ENCODE data around the gene NAA16. TPM values are rescaled to one million over a fixed set of nuclear protein-coding genes. Genes with fewer than 3 reads are reported as not detected.

Gene NAA16
- total and polyA plus RNA-seq, 10 of the 15 experiments (the other 5 are each of a cell fraction or from before 2014, with no cell fraction given) = 5.4 to 18.5 (median 13.2) TPM

GRCh38 chr13:41276824-41277223 lies 34.2 kb upstream of the NAA16 start:
- intact Hi-C loops (cut with micrococcal nuclease; ENCODE audit: unreplicated experiment) (no loop called here), in situ Hi-C loops (cut with MboI) (no loop called here)
- FAIRE-seq (no peak), DNase-seq (ENCODE audit: low read depth, low spot score) (no peak), ATAC-seq (no peak)
- RAD21 ChIA-PET (ENCODE audit: unreplicated experiment) = no interaction called here
- no peak overlapping the region for H3K9ac ChIP-seq (ENCODE audit: control insufficient read depth, insufficient read depth, low read length)
- H3K4me2 ChIP-seq (ENCODE audit: control insufficient read depth, insufficient read depth) = no peak overlapping the region
- no peaks in the 10 kb centered on the region for H3K79me2 ChIP-seq (ENCODE audit: control insufficient read depth, insufficient read depth, low read length)
- H2AFZ ChIP-seq (ENCODE audit: control insufficient read depth, low read depth, low read length) = no peak overlapping the region
- peaks cover 2% of the 10 kb centered on the region for H3K4me1 ChIP-seq (ENCODE audit: control insufficient read depth, insufficient read depth, low read length)
- no peak overlapping the region for H3K4me3 ChIP-seq
- no peaks in the 10 kb centered on the region; the same call in 2 of the 3 replicates for H3K9me3 ChIP-seq (replicated peaks; ENCODE audit: control insufficient read depth, insufficient read depth, low read length)
- CTCF ChIA-PET = no interaction called here
- H3K27me3 ChIP-seq (replicated peaks in 1 of 2; ENCODE audit: control insufficient read depth in 2 of 2, insufficient read depth in 2 of 2, low read length in 1 of 2) = no peaks in the 10 kb centered on the region
- POLR2A ChIA-PET = no interaction called here
- H4K20me1 ChIP-seq (ENCODE audit: control insufficient read depth, insufficient read depth) = no peaks in the 10 kb centered on the region
- SMC1A ChIA-PET (ENCODE audit: uncharacterized antibody, unreplicated experiment) = no interaction called here
- H3K27ac ChIP-seq (ENCODE audit: control insufficient read depth, insufficient read depth) = no peak overlapping the region
- BruUV-seq (replicated peaks) = no TSS peak
- no peaks in the 10 kb centered on the region for H3K36me3 ChIP-seq (ENCODE audit: control insufficient read depth in 2 of 2, insufficient read depth in 2 of 2, low read length in 1 of 2)
- no peak for TF ChIP-seq WRNIP1 (IDR thresholded peaks at IDR 0.05; ENCODE audit: borderline replicate concordance, low read depth, low read length)
- no peak for TF ChIP-seq ZNF622 (IDR thresholded peaks at IDR 0.05)
- TF ChIP-seq, protein P1, sequence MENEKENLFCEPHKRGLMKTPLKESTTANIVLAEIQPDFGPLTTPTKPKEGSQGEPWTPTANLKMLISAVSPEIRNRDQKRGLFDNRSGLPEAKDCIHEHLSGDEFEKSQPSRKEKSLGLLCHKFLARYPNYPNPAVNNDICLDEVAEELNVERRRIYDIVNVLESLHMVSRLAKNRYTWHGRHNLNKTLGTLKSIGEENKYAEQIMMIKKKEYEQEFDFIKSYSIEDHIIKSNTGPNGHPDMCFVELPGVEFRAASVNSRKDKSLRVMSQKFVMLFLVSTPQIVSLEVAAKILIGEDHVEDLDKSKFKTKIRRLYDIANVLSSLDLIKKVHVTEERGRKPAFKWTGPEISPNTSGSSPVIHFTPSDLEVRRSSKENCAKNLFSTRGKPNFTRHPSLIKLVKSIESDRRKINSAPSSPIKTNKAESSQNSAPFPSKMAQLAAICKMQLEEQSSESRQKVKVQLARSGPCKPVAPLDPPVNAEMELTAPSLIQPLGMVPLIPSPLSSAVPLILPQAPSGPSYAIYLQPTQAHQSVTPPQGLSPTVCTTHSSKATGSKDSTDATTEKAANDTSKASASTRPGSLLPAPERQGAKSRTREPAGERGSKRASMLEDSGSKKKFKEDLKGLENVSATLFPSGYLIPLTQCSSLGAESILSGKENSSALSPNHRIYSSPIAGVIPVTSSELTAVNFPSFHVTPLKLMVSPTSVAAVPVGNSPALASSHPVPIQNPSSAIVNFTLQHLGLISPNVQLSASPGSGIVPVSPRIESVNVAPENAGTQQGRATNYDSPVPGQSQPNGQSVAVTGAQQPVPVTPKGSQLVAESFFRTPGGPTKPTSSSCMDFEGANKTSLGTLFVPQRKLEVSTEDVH (IDR thresholded peaks at IDR 0.05; ENCODE audit: low read depth, partially characterized antibody) = no peak
- TF ChIP-seq, protein P2, sequence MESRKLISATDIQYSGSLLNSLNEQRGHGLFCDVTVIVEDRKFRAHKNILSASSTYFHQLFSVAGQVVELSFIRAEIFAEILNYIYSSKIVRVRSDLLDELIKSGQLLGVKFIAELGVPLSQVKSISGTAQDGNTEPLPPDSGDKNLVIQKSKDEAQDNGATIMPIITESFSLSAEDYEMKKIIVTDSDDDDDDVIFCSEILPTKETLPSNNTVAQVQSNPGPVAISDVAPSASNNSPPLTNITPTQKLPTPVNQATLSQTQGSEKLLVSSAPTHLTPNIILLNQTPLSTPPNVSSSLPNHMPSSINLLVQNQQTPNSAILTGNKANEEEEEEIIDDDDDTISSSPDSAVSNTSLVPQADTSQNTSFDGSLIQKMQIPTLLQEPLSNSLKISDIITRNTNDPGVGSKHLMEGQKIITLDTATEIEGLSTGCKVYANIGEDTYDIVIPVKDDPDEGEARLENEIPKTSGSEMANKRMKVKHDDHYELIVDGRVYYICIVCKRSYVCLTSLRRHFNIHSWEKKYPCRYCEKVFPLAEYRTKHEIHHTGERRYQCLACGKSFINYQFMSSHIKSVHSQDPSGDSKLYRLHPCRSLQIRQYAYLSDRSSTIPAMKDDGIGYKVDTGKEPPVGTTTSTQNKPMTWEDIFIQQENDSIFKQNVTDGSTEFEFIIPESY (IDR thresholded peaks at IDR 0.05) = no peak
- TF ChIP-seq HDAC6 (IDR thresholded peaks at IDR 0.05; ENCODE audit: unreplicated experiment) = no peak
- no peak for TF ChIP-seq GABPA (IDR thresholded peaks at IDR 0.05; ENCODE audit: low read depth)
- TF ChIP-seq RB1 (IDR thresholded peaks at IDR 0.05; ENCODE audit: borderline replicate concordance) = no peak
- TF ChIP-seq, protein P3, sequence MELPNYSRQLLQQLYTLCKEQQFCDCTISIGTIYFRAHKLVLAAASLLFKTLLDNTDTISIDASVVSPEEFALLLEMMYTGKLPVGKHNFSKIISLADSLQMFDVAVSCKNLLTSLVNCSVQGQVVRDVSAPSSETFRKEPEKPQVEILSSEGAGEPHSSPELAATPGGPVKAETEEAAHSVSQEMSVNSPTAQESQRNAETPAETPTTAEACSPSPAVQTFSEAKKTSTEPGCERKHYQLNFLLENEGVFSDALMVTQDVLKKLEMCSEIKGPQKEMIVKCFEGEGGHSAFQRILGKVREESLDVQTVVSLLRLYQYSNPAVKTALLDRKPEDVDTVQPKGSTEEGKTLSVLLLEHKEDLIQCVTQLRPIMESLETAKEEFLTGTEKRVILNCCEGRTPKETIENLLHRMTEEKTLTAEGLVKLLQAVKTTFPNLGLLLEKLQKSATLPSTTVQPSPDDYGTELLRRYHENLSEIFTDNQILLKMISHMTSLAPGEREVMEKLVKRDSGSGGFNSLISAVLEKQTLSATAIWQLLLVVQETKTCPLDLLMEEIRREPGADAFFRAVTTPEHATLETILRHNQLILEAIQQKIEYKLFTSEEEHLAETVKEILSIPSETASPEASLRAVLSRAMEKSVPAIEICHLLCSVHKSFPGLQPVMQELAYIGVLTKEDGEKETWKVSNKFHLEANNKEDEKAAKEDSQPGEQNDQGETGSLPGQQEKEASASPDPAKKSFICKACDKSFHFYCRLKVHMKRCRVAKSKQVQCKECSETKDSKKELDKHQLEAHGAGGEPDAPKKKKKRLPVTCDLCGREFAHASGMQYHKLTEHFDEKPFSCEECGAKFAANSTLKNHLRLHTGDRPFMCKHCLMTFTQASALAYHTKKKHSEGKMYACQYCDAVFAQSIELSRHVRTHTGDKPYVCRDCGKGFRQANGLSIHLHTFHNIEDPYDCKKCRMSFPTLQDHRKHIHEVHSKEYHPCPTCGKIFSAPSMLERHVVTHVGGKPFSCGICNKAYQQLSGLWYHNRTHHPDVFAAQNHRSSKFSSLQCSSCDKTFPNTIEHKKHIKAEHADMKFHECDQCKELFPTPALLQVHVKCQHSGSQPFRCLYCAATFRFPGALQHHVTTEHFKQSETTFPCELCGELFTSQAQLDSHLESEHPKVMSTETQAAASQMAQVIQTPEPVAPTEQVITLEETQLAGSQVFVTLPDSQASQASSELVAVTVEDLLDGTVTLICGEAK (IDR thresholded peaks at IDR 0.05; ENCODE audit: borderline replicate concordance) = no peak
- TF ChIP-seq TARDBP (IDR thresholded peaks at IDR 0.05; ENCODE audit: borderline replicate concordance) = no peak
- no peak for TF ChIP-seq NR2F1 (conservative IDR thresholded peaks at IDR 0.05)
- TF ChIP-seq, protein P4, sequence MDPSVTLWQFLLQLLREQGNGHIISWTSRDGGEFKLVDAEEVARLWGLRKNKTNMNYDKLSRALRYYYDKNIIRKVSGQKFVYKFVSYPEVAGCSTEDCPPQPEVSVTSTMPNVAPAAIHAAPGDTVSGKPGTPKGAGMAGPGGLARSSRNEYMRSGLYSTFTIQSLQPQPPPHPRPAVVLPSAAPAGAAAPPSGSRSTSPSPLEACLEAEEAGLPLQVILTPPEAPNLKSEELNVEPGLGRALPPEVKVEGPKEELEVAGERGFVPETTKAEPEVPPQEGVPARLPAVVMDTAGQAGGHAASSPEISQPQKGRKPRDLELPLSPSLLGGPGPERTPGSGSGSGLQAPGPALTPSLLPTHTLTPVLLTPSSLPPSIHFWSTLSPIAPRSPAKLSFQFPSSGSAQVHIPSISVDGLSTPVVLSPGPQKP (IDR thresholded peaks at IDR 0.05; ENCODE audit: low read depth, low read length) = no peak
- no peak for TF ChIP-seq MYB (IDR thresholded peaks at IDR 0.05; ENCODE audit: borderline replicate concordance, low read depth, low read length)
- TF ChIP-seq ZSCAN29 (IDR thresholded peaks at IDR 0.05) = no peak
- no peak for TF ChIP-seq PAX5 (IDR thresholded peaks at IDR 0.05; ENCODE audit: borderline replicate concordance, low read depth, low read length)
- TF ChIP-seq USF1 (IDR thresholded peaks at IDR 0.05; ENCODE audit: borderline replicate concordance, extremely low read length, insufficient read depth, low read depth, low read length) = no peak

Measured in GM12878 (cell line).